HepG2 (cell line): ENCODE measurements around the gene PTPA. TPM values are rescaled to one million over a fixed set of nuclear protein-coding genes. Genes with fewer than 3 reads are reported as not detected.

Experiments
- LCORL ChIP-seq, 2 experiments: fragments of 450-650 bp in 1 of 2; sonication (generic) in 1 of 2; formaldehyde crosslinking in 1 of 2; IDR thresholded peaks; 2 replicates each; pipeline versions ENCODE4 v1.5.0 to v1.6.1; 2017 to 2020; ENCODE audit warnings: antibody characterized with exemption in 1 of 2, missing genetic modification reagents in 1 of 2
- MTA1 ChIP-seq: sonication (generic); formaldehyde crosslinking; IDR thresholded peaks from 2 replicates; pipeline ENCODE4 v1.4.0; 2020; ENCODE audit warnings: missing genetic modification reagents, mild to moderate bottlenecking, borderline replicate concordance
- PHF21A ChIP-seq: sonication (generic); formaldehyde crosslinking; IDR thresholded peaks from 2 replicates; pipeline ENCODE4 v1.5.0; 2020; ENCODE audit warnings: mild to moderate bottlenecking, missing genetic modification reagents
- SNAI1 ChIP-seq: sonication (generic); formaldehyde crosslinking; IDR thresholded peaks from 2 replicates; pipeline ENCODE4 v1.5.0; 2020; ENCODE audit warnings: mild to moderate bottlenecking, missing genetic modification reagents, borderline replicate concordance
- XRCC5 ChIP-seq: fragments of 200-400 bp; formaldehyde crosslinking; optimal IDR thresholded peaks from 2 replicates; pipeline ENCODE3; 2017; ENCODE audit warnings: mild to moderate bottlenecking, low read length
- YEATS4 ChIP-seq: sonication (generic); formaldehyde crosslinking; IDR thresholded peaks from 2 replicates; pipeline ENCODE4 v1.4.0; 2020; ENCODE audit warnings: missing genetic modification reagents, borderline replicate concordance
- ZFX ChIP-seq: sonication (generic); formaldehyde crosslinking; IDR thresholded peaks from 2 replicates; pipeline ENCODE4 v1.4.0; 2020; ENCODE audit warnings: mild to moderate bottlenecking, low read depth, missing genetic modification reagents, moderate library complexity
- ZFY ChIP-seq: sonication (generic); formaldehyde crosslinking; IDR thresholded peaks from 2 replicates; pipeline ENCODE4 v1.4.0; 2020; ENCODE audit warnings: missing genetic modification reagents
- ZNF263 ChIP-seq: sonication (generic); formaldehyde crosslinking; IDR thresholded peaks from 2 replicates; pipeline ENCODE4 v1.4.0; 2020; ENCODE audit warnings: missing genetic modification reagents
- ZNF619 ChIP-seq: sonication (generic); formaldehyde crosslinking; IDR thresholded peaks from 2 replicates; pipeline ENCODE4 v1.4.0; 2020; ENCODE audit warnings: mild to moderate bottlenecking, missing genetic modification reagents
- ZNF75D ChIP-seq: sonication (generic); formaldehyde crosslinking; IDR thresholded peaks from 2 replicates; pipeline ENCODE4 v1.8.1; 2023; ENCODE audit warnings: missing genetic modification reagents, mild to moderate bottlenecking, borderline replicate concordance
- polyA plus RNA-seq, 8 experiments: library from polyadenylated mRNA; depleted of rRNA in 3 of 8; stranded (reverse) in 7 of 8; unstranded in 1 of 8; fragments of >200 nt; fragmentation: Illumina TruSeq in 4 of 8; extraction: Trizol in 4 of 8; gene quantifications; 2 replicates each; pipeline versions ENCODE4 v1.2.1 to v1.2.3, GENCODE V29; 2011 to 2016; ENCODE audit warnings: low read depth in 4 of 8, missing spikeins in 1 of 8, mixed read lengths in 1 of 8; ENCODE audit not compliant: insufficient read depth in 1 of 8
- total RNA-seq, 5 experiments: library from RNA; depleted of rRNA; stranded (reverse); fragments of >200 nt; fragmentation: Illumina TruSeq; extraction: Trizol; gene quantifications; 2 replicates each; pipeline ENCODE4 v1.2.3, GENCODE V29; 2016; ENCODE audit warnings: low read depth in 1 of 5
- TF ChIP-seq, protein P1 (sequence below): sonication (generic); formaldehyde crosslinking; IDR thresholded peaks from 2 replicates; pipeline ENCODE4 v1.5.1; 2020; ENCODE audit warnings: mild to moderate bottlenecking, missing genetic modification reagents, moderate library complexity
- TF ChIP-seq, protein P2 (sequence below): IDR thresholded peaks from 2 replicates; pipeline ENCODE4 v1.6.1; 2012; ENCODE audit warnings: inconsistent platforms
- TF ChIP-seq, protein P3 (sequence below): sonication (generic); formaldehyde crosslinking; IDR thresholded peaks from 2 replicates; pipeline ENCODE4 v1.4.0; 2020; ENCODE audit warnings: low read depth, mild to moderate bottlenecking, missing genetic modification reagents
- TF ChIP-seq, protein P4 (sequence below), 2 experiments: sonication (generic) in 1 of 2; formaldehyde crosslinking in 1 of 2; IDR thresholded peaks; 2 replicates each; pipeline versions ENCODE4 v1.6.1 to v1.9.0; 2014 to 2022; ENCODE audit warnings: antibody characterized with exemption in 1 of 2, borderline replicate concordance in 1 of 2, inconsistent platforms in 1 of 2, low read depth in 1 of 2, missing genetic modification reagents in 1 of 2

Gene PTPA
- total and polyA plus RNA-seq, 2 of the 13 experiments (the other 11 are each of a cell fraction or from before 2014, with no cell fraction given) = 79.3 to 105 TPM

DNA sequence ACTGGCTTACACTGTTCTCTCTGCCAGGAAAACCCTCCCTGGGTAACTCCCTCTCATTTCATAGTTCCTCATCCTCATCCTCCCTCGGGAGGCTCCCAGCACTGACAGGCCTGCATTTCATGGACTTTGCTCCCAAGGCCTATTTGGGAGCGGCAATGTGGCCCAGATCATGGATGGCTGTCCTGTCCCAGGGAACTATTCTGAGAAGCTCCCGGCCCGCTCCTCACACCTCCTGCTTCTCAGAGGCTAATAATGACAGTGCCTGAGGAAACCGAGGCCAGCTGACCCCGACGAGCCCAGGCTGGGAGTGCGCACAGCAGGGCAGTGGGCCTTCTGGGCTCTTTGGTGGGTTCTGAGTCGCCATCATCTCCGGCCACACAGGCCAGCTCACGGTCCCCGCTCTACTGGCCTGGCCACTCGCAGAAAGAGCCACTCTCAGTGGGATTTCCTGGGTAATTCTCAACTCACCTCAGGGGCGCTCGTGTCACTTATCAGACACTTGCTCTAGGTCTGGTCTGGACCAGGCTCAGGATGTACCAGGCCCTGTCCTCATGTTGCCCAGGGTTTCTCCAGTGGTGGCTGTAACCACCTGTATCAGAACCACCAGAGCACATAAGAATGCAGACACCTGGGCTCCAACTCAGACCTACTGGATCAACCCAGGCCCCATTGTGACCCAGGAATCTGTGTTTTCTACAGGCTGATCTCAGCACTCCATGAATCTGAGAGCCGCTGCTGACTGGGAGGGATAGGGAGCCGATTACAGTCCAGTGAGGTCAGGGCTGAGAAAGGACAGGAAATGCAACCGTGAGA is 32.3 kb upstream of the PTPA start (continued):
- TF ChIP-seq, protein P1, sequence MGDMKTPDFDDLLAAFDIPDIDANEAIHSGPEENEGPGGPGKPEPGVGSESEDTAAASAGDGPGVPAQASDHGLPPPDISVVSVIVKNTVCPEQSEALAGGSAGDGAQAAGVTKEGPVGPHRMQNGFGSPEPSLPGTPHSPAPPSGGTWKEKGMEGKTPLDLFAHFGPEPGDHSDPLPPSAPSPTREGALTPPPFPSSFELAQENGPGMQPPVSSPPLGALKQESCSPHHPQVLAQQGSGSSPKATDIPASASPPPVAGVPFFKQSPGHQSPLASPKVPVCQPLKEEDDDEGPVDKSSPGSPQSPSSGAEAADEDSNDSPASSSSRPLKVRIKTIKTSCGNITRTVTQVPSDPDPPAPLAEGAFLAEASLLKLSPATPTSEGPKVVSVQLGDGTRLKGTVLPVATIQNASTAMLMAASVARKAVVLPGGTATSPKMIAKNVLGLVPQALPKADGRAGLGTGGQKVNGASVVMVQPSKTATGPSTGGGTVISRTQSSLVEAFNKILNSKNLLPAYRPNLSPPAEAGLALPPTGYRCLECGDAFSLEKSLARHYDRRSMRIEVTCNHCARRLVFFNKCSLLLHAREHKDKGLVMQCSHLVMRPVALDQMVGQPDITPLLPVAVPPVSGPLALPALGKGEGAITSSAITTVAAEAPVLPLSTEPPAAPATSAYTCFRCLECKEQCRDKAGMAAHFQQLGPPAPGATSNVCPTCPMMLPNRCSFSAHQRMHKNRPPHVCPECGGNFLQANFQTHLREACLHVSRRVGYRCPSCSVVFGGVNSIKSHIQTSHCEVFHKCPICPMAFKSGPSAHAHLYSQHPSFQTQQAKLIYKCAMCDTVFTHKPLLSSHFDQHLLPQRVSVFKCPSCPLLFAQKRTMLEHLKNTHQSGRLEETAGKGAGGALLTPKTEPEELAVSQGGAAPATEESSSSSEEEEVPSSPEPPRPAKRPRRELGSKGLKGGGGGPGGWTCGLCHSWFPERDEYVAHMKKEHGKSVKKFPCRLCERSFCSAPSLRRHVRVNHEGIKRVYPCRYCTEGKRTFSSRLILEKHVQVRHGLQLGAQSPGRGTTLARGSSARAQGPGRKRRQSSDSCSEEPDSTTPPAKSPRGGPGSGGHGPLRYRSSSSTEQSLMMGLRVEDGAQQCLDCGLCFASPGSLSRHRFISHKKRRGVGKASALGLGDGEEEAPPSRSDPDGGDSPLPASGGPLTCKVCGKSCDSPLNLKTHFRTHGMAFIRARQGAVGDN = peak; percentile 79
- peak; percentile 86 for TF ChIP-seq ZFY (CRISPR knock-in tag)
- peak; percentile 20 for TF ChIP-seq XRCC5
- 0 out of 2 replicates have a peak, but pooled peaks have one; percentile 28 for TF ChIP-seq YEATS4 (CRISPR knock-in tag)
- TF ChIP-seq ZNF619 = 0 out of 2 replicates have a peak, but pooled peaks have one; percentile 33
- no peak for TF ChIP-seq SNAI1 (CRISPR knock-in tag)
- peak; percentile 72 for TF ChIP-seq ZFX
- 0 out of 2 replicates have a peak, but pooled peaks have one; percentile 80 for TF ChIP-seq ZNF75D (CRISPR knock-in tag)
- TF ChIP-seq, protein P2, sequence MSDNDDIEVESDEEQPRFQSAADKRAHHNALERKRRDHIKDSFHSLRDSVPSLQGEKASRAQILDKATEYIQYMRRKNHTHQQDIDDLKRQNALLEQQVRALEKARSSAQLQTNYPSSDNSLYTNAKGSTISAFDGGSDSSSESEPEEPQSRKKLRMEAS = peak; percentile 53; the same call in 1 of the 2 replicates
- TF ChIP-seq PHF21A (CRISPR knock-in tag) = peak; percentile 39; the same call in 1 of the 2 replicates
- no peak for TF ChIP-seq LCORL (IDR thresholded peaks at IDR 0.05)
- TF ChIP-seq LCORL (CRISPR knock-in tag; IDR thresholded peaks at IDR 0.05) = peak; percentile 7; the same call in 1 of the 2 replicates
- TF ChIP-seq, protein P3, sequence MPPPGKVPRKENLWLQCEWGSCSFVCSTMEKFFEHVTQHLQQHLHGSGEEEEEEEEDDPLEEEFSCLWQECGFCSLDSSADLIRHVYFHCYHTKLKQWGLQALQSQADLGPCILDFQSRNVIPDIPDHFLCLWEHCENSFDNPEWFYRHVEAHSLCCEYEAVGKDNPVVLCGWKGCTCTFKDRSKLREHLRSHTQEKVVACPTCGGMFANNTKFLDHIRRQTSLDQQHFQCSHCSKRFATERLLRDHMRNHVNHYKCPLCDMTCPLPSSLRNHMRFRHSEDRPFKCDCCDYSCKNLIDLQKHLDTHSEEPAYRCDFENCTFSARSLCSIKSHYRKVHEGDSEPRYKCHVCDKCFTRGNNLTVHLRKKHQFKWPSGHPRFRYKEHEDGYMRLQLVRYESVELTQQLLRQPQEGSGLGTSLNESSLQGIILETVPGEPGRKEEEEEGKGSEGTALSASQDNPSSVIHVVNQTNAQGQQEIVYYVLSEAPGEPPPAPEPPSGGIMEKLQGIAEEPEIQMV (CRISPR knock-in tag) = no peak
- TF ChIP-seq, protein P4, sequence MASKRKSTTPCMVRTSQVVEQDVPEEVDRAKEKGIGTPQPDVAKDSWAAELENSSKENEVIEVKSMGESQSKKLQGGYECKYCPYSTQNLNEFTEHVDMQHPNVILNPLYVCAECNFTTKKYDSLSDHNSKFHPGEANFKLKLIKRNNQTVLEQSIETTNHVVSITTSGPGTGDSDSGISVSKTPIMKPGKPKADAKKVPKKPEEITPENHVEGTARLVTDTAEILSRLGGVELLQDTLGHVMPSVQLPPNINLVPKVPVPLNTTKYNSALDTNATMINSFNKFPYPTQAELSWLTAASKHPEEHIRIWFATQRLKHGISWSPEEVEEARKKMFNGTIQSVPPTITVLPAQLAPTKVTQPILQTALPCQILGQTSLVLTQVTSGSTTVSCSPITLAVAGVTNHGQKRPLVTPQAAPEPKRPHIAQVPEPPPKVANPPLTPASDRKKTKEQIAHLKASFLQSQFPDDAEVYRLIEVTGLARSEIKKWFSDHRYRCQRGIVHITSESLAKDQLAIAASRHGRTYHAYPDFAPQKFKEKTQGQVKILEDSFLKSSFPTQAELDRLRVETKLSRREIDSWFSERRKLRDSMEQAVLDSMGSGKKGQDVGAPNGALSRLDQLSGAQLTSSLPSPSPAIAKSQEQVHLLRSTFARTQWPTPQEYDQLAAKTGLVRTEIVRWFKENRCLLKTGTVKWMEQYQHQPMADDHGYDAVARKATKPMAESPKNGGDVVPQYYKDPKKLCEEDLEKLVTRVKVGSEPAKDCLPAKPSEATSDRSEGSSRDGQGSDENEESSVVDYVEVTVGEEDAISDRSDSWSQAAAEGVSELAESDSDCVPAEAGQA (IDR thresholded peaks at IDR 0.05; ENCODE audit: low read depth) = no peak
- TF ChIP-seq, protein P4 (CRISPR knock-in tag; IDR thresholded peaks at IDR 0.05; ENCODE audit: borderline replicate concordance) = no peak
- 0 out of 2 replicates have a peak, but pooled peaks have one; percentile 29 for TF ChIP-seq MTA1 (CRISPR knock-in tag)
- peak; percentile 83 for TF ChIP-seq ZNF263
